Pancreas (tissue), 10 donors: Measurements from ENCODE around the gene TMEM81. TPM values are rescaled to one million over a fixed set of nuclear protein-coding genes. Genes with fewer than 3 reads are reported as not detected.

Experiments used
- ATAC-seq, 4 donors: fragments of 200-7000 bp; cut with Tn5 transposase; one replicate each; pipeline versions ENCODE4 v1.8.0 to v1.9.1; 2020; ENCODE audit warnings: mild to moderate bottlenecking in 4 of 4, moderate library complexity in 4 of 4
- DNase-seq, 6 donors: peaks; one replicate each; pipeline ENCODE4 v3.0.0-alpha.2; 2020
- FAIRE-seq: peaks from 2 replicates; lab custom pipeline; 2012; peaks lifted over from hg19 to GRCh38; lab: Jason Lieb, UNC
- H3K27ac ChIP-seq, 4 donors: fragments of 200-600 bp; sonication (generic); 1 replicate in 3 of 4; 2 replicates in 1 of 4; pipeline versions ENCODE4 v1.5.0 to v1.8.0; 2020
- H3K27me3 ChIP-seq, 4 donors: fragments of 200-600 bp; one replicate each; pipeline ENCODE4 v1.8.0; 2021
- H3K36me3 ChIP-seq, 3 donors: fragments of 200-600 bp; sonication (generic) in 1 of 3; one replicate each; pipeline versions ENCODE4 v1.5.0 to v1.8.0; 2020 to 2021
- H3K4me1 ChIP-seq, 3 donors: fragments of 200-600 bp; one replicate each; pipeline ENCODE4 v1.8.0; 2021
- H3K4me3 ChIP-seq, 4 donors: fragments of 200-600 bp; sonication (generic) in 2 of 4; one replicate each; pipeline versions ENCODE4 v1.5.0 to v1.8.0; 2020 to 2021
- H3K9me3 ChIP-seq, 4 donors: fragments of 200-600 bp; one replicate each; pipeline ENCODE4 v1.8.0; 2021
- whole genome bisulfite sequencing, 2 donors: extraction: QIAGEN DNeasy Blood & Tissue Kit; methylation state at CpG; one replicate each; pipeline ENCODE4 v1.1.7; 2013; 5-methylcytosine and 5-hydroxymethylcytosine counted together
- intact Hi-C, 3 donors: fragments of 100-400 bp; cut with DNase I; formaldehyde crosslinking; loops; one replicate each; pipeline versions ENCODE4 v1.11.1 to v1.14.2; 2022
- polyA plus RNA-seq, 2 donors: library from polyadenylated mRNA; stranded (reverse); fragments of 200-250 nt; gene quantifications; one replicate each; pipeline ENCODE4 v1.2.3, GENCODE V29; 2013
- total RNA-seq, 6 donors: library from RNA; stranded (reverse); fragmentation: NEBNext Ultra II Directional in 4 of 6; extraction: Animal tissue kit (Norgen Biotek cat#: 25700) in 4 of 6; gene quantifications; one replicate each; pipeline versions ENCODE4 v1.2.1 to v1.2.4, GENCODE V29; 2021 to 2023
- TF ChIP-seq, protein P1 (sequence below), 4 donors: fragments of 200-600 bp; sonication (generic) in 3 of 4; IDR thresholded peaks; one replicate each; pipeline versions ENCODE4 v1.5.0 to v1.8.0; 2021; ENCODE audit warnings: antibody characterized with exemption in 4 of 4
- donor health status: healthy with polysubstance abuse.
- donor health status: DM: no; HTN: no; CAD: no; lungs with moderate emphysema.
- donor health status: DM: no; HTN: no; CAD: no.
- donor health status: control.
- donor health status: control.
- donor health status: Bipolar disorder and iron deficiency.
- donor health status: DM: yes; HTN: yes; CAD: no.
- donor health status: DM: no; HTN: no; CAD: no.
- donor health status: DM: no; HTN: no; CAD: no.
- donor health status: DM: yes; HTN: yes; CAD: no.

TMEM81 gene
- total and polyA plus RNA-seq, 8 donors = 0.67 to 2.5 (median 1.2) TPM

DNA sequence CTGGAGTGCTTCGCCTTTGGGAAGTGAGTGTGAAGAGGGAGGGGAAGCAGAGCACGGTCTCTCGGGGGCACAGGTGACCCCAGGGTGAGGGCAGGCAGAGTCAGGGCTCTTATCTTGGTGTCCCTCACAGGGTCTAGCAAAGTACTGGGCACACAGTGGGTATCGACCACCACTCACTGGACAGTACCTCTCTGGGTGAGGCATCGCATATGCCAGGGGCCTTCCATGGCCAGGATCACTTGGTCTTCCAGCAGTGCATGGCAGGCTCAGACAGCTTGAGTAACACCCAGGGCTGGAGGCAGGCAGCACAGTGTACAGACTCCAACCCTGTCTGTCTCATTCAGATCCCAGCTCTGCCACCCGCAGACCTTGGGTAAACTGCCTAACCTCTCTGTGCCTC lies 24.6 kb downstream of the TMEM81 start:
- H3K36me3 ChIP-seq = no peaks in the 10 kb centered on the region
- no peak overlapping the region for H3K4me3 ChIP-seq
- TF ChIP-seq, protein P1, sequence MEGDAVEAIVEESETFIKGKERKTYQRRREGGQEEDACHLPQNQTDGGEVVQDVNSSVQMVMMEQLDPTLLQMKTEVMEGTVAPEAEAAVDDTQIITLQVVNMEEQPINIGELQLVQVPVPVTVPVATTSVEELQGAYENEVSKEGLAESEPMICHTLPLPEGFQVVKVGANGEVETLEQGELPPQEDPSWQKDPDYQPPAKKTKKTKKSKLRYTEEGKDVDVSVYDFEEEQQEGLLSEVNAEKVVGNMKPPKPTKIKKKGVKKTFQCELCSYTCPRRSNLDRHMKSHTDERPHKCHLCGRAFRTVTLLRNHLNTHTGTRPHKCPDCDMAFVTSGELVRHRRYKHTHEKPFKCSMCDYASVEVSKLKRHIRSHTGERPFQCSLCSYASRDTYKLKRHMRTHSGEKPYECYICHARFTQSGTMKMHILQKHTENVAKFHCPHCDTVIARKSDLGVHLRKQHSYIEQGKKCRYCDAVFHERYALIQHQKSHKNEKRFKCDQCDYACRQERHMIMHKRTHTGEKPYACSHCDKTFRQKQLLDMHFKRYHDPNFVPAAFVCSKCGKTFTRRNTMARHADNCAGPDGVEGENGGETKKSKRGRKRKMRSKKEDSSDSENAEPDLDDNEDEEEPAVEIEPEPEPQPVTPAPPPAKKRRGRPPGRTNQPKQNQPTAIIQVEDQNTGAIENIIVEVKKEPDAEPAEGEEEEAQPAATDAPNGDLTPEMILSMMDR (IDR thresholded peaks at IDR 0.05) = no peak
- DNase-seq (peak in 1 of 6 donors; percentile 23), ATAC-seq (no peak), FAIRE-seq (no peak)
- H3K27ac ChIP-seq = no peak overlapping the region
- H3K9me3 ChIP-seq = no peaks in the 10 kb centered on the region
- 79 to 81% methylated on average over 6 of the region's 6 CpGs for WGBS, 2 donors
- intact Hi-C loops = loop anchor here in 2 of 3 donors (5.0 kb wide), 2 partner anchors 67 to 77 kb away; no protein-coding TSS in a partner anchor
- no peaks in the 10 kb centered on the region for H3K4me1 ChIP-seq
- no peaks in the 10 kb centered on the region for H3K27me3 ChIP-seq

DNA sequence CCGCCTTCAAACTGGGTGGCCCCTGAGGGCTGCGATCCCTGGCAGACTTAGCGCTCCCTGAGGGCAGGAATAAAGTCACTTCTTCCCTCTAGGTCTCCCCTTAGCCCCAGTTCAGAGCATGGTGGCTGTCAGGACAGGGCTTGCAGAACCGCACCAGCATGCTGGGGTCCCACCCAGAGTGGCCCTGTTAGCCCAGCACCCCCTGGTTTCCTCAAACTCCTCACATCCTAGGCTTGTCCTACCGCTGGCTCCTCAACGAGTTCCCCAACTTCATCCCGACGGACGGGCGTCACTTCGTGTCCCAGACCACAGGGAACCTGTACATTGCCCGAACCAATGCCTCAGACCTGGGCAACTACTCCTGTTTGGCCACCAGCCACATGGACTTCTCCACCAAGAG lies 25.4 kb downstream of the TMEM81 start:
- no peak for FAIRE-seq
- H3K4me3 ChIP-seq = no peak overlapping the region
- WGBS, 2 donors = 85 to 93% methylated on average over 12 of the region's 12 CpGs
- TF ChIP-seq, protein P1 (IDR thresholded peaks at IDR 0.05) = no peak
- H3K27me3 ChIP-seq = no peaks in the 10 kb centered on the region
- DNase-seq = peak in 1 of 6 donors; percentile 33
- H3K9me3 ChIP-seq = no peaks in the 10 kb centered on the region
- intact Hi-C loops = loop anchor here in 2 of 3 donors (5.0 kb wide), 2 partner anchors 67 to 77 kb away; no protein-coding TSS in a partner anchor
- H3K4me1 ChIP-seq = no peaks in the 10 kb centered on the region
- no peaks in the 10 kb centered on the region for H3K36me3 ChIP-seq
- no peak overlapping the region for H3K27ac ChIP-seq
- no peak for ATAC-seq

DNA sequence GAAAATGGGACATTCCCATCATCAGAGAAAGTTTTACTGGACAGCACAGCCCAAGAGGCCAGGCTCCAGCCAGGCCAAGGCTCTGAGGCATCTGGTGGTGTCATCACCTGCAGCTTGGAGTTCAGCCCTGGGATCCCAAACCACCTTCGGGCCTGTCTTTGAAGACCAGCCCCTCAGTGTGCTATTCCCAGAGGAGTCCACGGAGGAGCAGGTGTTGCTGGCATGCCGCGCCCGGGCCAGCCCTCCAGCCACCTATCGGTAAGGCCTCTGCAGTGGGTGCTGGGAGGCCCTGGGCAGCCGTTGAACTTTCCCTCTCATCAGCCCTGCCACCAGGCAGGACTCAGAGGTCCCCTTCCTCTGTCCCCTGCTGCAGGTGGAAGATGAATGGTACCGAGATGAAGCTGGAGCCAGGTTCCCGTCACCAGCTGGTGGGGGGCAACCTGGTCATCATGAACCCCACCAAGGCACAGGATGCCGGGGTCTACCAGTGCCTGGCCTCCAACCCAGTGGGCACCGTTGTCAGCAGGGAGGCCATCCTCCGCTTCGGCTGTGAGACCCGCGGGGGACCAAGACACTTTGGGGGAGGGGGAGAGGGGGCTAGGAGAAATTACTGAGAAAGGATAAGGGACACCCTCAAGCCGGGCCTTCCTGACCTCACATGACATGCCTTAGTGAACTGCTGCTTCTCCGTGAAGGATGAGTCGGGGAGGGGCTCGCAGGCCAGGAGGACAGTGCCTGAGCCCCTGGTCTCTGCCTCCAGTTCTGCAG lies 26.3 kb downstream of the TMEM81 start:
- Histone ChIP-seq H3K9me3 (no peaks in the 10 kb centered on the region), H3K27me3 (no peaks in the 10 kb centered on the region), H3K36me3 (no peaks in the 10 kb centered on the region), H3K27ac (no peak overlapping the region), H3K4me3 (no peak overlapping the region), H3K4me1 (no peaks in the 10 kb centered on the region)
- intact Hi-C loops = loop anchor here in 2 of 3 donors (5.0 kb wide), 2 partner anchors 66 to 76 kb away; no protein-coding TSS in a partner anchor
- 80 to 87% methylated on average over 19 of the region's 19 CpGs for WGBS, 2 donors
- DNase-seq = peak in 1 of 6 donors; percentile 56
- ATAC-seq = no peak
- TF ChIP-seq, protein P1 (IDR thresholded peaks at IDR 0.05) = no peak
- no peak for FAIRE-seq

DNA sequence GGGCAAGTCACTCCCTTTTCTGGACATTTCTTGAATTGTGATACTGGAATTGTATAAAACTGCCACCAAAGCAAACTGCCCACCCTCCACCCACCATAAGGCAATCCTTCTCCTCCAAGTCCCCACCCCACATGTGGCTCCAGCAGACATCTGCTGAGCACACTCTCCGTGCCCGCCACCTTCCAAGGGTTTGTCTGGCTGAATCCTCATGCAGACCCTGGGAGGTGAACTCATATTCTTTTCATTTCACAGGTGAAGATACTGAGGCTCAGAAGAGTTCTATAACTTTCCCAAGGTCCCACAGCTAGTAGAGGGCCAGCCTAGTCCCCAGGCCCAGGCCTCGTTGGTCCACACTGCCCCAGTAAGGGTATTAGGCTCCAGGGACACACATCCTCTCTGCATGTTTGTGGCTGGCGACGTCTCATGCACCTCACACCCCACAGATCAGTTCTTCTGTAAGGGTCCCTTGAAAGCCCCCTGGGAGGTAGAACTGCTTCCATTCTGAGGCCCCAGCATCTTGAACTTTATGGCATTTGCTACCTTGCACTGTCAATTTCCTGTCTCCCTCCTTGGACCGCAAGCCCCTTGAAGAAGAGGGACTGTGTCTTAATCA lies 27.2 kb downstream of the TMEM81 start:
- FAIRE-seq = no peak
- Histone ChIP-seq H3K4me3 (no peak overlapping the region), H3K36me3 (no peaks in the 10 kb centered on the region), H3K4me1 (no peaks in the 10 kb centered on the region), H3K27me3 (no peaks in the 10 kb centered on the region), H3K9me3 (no peaks in the 10 kb centered on the region), H3K27ac (no peak overlapping the region)
- ATAC-seq = no peak
- DNase-seq = peak in 1 of 6 donors; percentile 7
- intact Hi-C loops = loop anchor here in 2 of 3 donors (5.0 kb wide), 2 partner anchors 65 to 75 kb away; no protein-coding TSS in a partner anchor
- TF ChIP-seq, protein P1 (IDR thresholded peaks at IDR 0.05) = no peak
- WGBS, 2 donors = 89 to 94% methylated on average over 6 of the region's 6 CpGs
